NOMO-1 treated with DMSO at 0.1 percent for 48 hours (cell line): Measurements from ENCODE around the gene AFTPH.

Source experiments
- DNase-seq: peaks from one replicate; lab custom pipeline; 2025; ENCODE audit not compliant: unreplicated experiment; lab: John Stamatoyannopoulos, UW

The AFTPH gene, protein sequence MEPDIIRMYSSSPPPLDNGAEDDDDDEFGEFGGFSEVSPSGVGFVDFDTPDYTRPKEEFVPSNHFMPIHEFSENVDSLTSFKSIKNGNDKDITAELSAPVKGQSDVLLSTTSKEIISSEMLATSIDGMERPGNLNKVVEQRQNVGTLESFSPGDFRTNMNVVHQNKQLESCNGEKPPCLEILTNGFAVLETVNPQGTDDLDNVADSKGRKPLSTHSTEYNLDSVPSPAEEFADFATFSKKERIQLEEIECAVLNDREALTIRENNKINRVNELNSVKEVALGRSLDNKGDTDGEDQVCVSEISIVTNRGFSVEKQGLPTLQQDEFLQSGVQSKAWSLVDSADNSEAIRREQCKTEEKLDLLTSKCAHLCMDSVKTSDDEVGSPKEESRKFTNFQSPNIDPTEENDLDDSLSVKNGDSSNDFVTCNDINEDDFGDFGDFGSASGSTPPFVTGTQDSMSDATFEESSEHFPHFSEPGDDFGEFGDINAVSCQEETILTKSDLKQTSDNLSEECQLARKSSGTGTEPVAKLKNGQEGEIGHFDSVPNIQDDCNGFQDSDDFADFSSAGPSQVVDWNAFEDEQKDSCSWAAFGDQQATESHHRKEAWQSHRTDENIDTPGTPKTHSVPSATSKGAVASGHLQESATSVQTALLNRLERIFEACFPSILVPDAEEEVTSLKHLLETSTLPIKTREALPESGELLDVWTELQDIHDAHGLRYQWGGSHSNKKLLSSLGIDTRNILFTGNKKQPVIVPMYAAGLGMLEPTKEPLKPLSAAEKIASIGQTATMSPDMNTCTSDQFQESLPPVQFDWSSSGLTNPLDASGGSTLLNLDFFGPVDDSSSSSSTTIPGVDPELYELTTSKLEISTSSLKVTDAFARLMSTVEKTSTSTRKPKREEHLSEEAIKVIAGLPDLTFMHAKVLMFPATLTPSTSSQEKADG

GRCh38 chr2:64523666-64524603 is at the start of gene AFTPH:
Gene AFTPH (plus strand): TSS chr2:64524328. CDS start chr2:64551475, 27,147 bp downstream.
- peak; percentile 98 for DNase-seq

DNA sequence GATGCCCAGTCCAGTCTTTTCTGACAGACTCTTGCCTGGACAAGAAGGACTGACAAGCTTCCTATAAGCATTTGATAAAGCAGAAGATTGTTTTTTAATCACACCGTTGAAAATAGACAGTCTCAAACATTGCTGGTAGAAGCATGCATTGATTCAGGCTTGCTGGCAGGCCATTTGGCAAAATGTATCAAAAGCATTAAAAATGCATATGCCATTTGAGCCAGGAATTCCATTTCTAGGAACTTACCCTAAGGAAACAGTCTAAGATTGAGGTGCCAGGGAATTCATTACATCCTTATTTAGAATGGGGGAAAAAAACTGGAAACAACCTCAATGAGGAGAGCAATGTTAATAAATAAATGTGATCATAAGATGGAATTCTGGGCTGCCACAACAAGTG is 49.5 kb upstream of the AFTPH start:
- no peak for DNase-seq

GRCh38 chr2:64477037-64477436 is 47.1 kb upstream of the AFTPH start:
- DNase-seq = no peak

- DNase-seq = no peak
Measured at GRCh38 chr2:64477979-64478378, 46.1 kb upstream of the AFTPH start.

- no peak for DNase-seq
Measured at GRCh38 chr2:64478502-64479230, 45.5 kb upstream of the AFTPH start.

- no peak for DNase-seq
Measured at GRCh38 chr2:64479259-64480117, 44.6 kb upstream of the AFTPH start.

- DNase-seq = no peak
Measured at GRCh38 chr2:64481665-64482064, 42.5 kb upstream of the AFTPH start.

- DNase-seq = no peak
Measured at GRCh38 chr2:64482243-64482642, 41.9 kb upstream of the AFTPH start.

GRCh38 chr2:64482765-64483504 is 41.2 kb upstream of the AFTPH start:
- DNase-seq = no peak

- DNase-seq = peak; percentile 17
Measured at GRCh38 chr2:64485331-64485730, 38.8 kb upstream of the AFTPH start.

DNA sequence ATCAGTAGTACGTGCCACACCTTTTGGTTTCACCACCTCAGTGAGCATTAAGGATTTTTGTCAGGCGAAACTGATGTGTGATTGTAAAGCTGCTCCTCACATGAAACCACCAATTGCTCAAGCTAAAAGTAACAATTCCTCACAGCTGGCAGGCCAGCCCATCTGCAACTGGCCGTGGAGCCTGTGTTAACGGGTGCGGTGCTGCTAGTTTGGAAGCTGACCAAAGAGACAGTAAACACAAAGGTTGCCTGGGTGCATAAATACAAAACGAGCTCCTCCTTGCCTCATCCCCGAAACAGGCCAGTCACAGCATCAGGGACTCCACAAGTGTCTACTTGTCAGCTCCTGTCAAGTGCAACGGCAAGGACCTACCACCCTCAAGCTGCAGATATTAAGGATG is 38.2 kb upstream of the AFTPH start:
- no peak for DNase-seq

DNA sequence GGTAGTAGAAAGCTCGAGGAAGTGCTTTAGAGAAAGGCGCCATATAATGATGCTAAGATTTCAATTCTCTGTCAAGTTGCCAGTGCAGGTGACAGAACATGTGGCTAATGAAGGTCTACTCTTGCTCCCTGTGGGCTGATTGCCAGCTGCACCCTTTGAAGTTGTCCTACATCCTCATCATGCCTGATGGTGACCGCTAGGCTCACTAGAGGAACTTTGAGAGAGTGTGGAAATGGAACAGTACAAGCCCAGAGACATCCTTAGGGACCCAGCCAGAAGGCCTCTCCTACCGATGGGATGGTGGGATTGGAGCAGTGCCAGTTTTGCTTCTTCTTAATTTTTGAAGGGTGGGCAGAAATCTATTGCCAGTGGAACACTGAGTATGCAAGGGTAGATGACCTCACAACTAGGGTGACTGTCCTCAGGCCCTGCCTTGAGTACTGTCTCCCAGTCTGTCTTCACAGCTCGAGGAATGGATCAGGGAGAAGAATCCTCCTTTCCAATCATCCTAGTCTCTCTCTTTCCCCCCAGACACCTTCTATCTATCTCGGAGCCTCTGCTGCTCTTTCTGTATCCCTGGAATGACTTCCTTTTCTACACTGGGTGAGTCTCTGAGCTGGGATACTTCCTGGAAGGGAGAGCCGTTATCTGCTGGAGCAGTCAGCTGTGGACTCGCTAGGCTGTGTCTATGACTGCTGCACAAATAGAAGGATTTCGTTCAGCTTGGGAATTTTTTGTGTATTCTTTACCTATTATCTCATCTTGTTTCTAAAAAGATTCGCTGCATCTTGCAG is 36.7 kb upstream of the AFTPH start:
- no peak for DNase-seq

DNA sequence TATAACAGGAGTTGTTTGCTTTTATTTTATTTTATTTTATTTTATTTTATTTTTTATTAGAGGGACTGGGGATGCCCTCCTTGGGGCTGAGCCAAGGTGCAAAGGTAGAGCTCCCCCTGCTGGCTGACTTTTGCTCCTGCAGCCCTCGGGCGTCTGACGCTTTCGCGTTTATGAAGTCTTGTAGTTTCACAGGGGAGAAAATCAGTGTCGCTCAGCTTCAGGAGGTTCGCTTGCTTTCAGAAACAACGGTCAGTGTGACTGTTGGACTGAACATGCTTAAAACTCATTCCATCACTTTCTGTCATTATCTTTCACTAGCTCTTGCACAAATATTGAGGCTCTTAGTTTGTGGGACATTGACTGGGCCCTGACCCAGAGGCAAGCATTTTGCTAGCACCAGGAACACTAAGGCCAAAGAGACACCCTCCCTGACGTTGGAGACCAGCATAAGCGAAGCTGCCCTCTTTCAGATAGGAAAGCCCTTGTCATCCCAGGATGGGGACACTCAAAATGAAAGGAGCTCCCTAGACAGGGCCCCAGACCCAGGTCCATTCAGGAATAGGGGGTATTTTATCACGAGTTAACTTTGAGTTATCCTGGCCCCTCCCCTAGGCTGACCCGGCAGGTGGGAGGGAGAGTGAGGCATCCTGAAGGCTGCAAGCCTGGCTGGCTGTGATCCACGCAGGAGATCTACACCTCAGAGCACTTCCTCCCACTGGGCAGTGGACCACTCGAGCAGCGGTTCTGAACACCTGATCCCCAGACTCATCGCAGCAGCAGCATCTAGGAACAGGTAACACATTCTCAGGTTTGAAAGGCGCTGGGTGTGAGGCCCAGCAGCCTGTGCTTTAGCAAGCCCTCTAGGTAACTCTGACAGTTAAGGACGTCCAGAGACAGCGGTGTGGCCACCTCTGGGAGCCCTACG is 35.8 kb upstream of the AFTPH start:
- peak; percentile 58 for DNase-seq

DNA sequence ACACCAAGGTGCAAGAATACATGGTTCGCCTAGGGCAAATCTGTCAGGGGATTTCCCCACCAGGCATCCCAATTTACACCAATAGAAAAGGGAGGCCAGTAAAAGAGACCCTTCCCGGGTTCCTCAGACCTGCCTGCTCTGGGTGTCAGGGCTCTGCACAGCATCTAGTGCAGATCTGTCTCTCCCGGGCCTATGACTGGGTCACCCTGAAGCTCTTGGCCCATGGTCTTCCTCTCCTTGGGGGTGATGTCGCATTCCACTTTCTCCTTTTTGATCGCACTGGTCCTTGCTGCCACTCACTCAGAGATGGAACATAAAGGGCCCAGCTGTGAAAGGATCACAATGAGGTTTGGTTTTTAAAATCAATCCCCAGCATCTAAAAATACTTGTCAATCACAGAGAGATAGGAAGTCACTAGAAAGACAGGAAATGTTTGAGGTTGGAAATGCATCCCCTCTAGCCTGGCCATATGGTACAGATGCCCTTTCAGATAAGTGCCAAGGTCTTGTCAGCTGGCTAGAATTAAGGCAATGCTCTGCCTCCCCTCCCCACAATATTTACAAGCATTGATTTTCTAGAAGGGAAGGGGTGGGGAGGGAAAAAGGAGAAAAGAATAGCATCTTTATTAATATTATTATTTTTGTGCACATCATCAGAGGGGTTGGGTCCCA is 34.9 kb upstream of the AFTPH start:
- no peak for DNase-seq

DNA sequence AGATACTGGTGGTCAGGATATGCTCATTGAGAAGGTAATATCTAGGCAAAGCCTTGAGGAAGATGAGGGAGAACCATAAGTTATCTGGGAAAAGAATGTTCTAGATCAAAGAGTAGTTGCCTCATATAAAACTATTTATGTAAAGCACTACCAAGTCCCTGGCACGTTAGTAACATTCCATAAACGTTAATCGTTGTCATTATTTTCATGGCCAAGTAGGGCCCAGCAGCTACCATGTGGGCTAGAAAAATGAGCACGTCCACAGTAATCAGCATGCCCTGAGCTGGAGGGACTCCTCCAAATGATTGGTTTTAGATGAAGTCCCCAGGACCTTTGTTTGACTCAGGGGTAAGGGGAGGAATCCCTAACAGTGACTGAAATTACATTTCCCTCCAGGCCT is 32.7 kb upstream of the AFTPH start:
- no peak for DNase-seq

DNA sequence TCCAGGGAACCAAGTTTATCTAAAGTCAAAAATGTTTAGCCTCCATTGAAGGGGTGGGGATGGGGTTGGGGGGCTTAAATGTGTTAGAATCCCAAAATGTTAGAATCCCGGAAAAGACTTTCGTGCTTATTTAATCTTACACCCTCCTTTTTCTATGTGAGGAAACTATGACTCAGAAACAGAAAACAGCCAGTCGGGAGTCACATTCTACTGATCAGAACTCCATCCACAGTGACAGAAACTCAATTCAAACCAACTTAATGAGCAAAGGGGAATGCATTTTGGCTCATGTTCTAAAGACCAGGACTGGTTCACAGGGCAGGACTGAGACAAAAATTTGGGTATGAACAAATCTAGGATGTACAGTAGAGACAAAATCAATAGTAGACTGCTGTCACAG is 31.9 kb upstream of the AFTPH start:
- DNase-seq = no peak
